ENCODE data around the gene TMEM170B.

TMEM170B gene

GRCh38 chr6:11616200-11616611, 78.7 kb downstream of the TMEM170B start:
- peak; percentile 92 for DNase-seq

DNA sequence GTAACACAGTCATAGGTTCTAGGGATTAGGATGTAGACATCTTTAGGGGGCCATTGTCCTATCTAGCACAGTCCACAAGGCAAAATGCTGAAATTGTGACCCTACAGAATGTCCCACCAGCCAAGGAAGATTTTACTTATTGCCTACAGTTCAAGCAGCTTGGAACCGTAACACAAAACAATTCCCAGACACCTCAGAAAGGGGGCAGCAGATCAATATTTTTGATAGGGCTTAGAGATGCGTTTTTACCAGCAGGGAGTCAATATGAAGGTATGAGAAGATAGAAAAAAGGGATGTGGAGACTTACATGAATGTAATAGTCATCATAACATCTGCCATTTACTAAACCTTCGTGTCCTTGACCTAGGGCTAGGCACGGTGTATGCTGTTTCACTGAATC, 81.0 kb downstream of the TMEM170B start:
- peak; percentile 41 for DNase-seq

DNA sequence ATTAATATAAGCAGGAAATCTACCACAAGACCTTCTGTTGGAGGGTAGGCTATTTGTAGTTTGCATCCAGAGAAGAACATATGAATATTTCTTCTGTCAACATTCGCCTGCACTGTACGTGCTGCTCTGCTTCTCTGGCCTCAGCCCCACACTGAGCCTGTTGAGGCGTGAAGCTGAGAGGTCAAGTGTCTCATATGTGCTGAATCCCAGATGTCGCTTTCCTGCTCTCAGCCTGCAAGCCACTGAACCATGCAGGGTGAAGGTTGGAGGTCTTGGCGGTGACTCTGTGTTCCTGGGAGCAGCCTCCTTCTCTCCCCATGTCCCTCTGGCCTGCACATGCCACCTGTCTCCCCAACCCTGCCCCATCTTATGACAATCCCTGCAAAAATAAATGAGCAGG, 83.6 kb downstream of the TMEM170B start:
- no peak for DNase-seq

GRCh38 chr6:11622156-11622555, 84.6 kb downstream of the TMEM170B start:
- peak; percentile 26 for DNase-seq

DNA sequence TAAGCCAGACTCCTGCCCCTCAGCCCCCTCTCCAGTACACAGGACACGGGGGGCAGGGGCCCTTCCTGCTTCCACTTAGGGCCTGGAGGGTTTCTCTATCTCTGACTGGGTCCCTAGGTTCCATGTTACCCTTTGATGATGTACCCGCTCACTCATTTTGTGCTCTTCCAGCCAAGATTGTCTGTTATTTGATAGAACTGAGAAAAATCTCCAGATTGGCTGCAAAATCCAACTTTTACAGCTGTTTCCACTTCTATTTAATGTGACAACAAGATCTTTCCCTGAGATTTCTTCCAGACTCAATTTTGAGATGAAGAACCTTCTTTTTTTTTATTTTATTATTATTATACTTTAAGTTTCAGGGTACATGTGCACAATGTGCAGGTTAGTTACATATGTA, 85.7 kb downstream of the TMEM170B start:
- no peak for DNase-seq

DNA sequence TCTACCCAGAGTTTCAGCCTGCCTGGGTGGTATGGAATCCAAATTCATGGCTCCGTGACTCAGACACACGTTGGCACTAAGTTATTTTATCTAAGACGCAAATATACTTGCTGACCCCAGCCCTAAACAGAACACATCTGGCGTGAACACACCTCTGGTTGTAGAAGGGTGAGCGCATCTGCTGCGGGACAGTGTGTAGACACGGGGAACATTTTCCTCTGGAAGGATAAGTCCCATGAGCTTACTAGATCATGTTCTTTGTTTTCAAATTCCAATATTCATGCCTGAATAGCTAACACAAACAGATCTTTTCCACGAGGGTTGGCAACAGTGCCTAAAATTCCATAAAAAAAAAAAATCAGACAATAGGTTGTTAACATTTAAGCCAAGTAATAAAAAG, 87.8 kb downstream of the TMEM170B start:
- no peak for DNase-seq

DNA sequence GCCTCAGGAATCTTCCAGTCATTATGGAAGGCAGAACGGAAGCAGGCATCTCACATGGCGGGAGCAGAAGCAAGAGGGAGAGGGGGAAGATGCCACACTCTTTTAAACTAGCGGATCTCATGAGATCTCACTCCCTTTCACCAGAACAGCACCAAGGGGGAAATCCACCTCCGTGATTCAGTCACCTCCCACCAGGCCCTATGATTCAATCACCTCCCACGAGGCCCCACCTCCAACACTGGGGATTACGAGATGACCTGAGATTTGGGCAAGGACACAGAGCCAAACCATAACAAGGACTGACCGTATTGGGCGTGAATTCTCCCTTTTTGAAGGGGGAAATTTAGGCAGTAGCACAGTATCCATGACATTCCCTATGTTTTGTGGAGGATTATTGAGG, 88.8 kb downstream of the TMEM170B start:
- DNase-seq: no peak

- no peak for DNase-seq
These were observed 91.0 kb downstream of the TMEM170B start for GRCh38 chr6:11628562-11628961.

DNA sequence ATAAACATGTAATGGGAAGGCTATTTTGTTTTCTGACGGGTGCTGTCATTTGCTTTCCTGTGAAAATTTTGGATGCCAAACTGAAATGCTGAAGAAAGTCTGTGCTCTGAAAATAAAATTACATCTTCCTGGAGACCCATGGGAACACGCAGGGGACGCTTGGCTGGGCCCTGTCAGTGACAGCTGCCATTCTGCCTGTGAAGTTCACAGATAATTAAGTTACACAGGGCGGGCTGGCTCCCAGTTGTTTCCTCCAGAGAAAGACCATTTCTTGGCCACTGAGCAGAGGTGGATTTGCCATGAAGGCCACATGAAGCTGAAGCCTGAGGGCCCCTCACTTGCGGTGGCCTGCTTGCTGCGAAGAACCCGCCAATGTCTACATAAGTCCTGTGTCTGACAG, 93.5 kb downstream of the TMEM170B start:
- no peak for DNase-seq

- no peak for DNase-seq
These were observed 94.0 kb downstream of the TMEM170B start for GRCh38 chr6:11631539-11631938.

DNA sequence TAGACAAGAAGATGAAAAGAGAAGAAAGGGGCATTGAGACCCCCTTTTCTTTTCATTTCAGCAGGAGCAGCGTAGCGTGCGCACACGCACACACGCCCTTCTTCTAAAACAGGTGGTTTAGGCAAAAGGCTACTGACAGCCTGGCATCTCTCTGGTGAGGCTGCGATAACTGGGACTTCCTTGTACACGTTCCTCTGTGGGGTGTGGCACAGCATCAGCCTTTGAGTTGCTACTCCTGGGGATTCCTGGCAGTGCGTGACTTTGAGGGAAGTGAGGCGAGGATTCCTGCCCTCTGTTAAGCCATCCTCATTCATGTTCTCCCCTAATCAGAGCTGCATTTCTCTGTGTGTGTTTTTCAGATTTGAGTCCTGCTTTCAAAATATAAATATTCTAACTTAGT, 94.7 kb downstream of the TMEM170B start:
- DNase-seq: no peak

- peak; percentile 52 for DNase-seq
These were observed 95.4 kb downstream of the TMEM170B start for GRCh38 chr6:11632795-11633511.

Data from fibroblast of skin of abdomen (primary cell).